HEK293T (cell line): ENCODE results near the gene CNOT2.

Experiments
- CTCF ChIA-PET: fragments of 350-600 bp; formaldehyde crosslinking; extraction: SDS; loops from one replicate; lab custom pipeline; 2021; ENCODE audit warnings: antibody characterized with exemption, inconsistent platforms; lab: Yijun Ruan, JAX
- POLR2A ChIA-PET: fragments of 350-600 bp; formaldehyde crosslinking; extraction: SDS; loops from one replicate; lab custom pipeline; 2020; ENCODE audit warnings: antibody characterized with exemption, inconsistent platforms; lab: Yijun Ruan, JAX
- DNase-seq: peaks from one replicate; pipeline ENCODE4 v3.0.0; 2012; ENCODE audit warnings: mixed read lengths; ENCODE audit errors: extremely low spot score
- ARNT ChIP-seq: fragments of 450-650 bp; IDR thresholded peaks from 2 replicates; pipeline ENCODE4 v1.6.1; 2017; ENCODE audit warnings: mild to moderate bottlenecking
- BHLHE40 ChIP-seq: fragments of 450-650 bp; IDR thresholded peaks from 2 replicates; pipeline ENCODE4 v1.6.1; 2016; ENCODE audit warnings: mild to moderate bottlenecking, moderate library complexity, borderline replicate concordance
- CTBP1 ChIP-seq: fragments of 450-650 bp; IDR thresholded peaks from 2 replicates; pipeline ENCODE4 v1.6.1; 2016; ENCODE audit warnings: borderline replicate concordance
- ELF4 ChIP-seq: fragments of 450-650 bp; IDR thresholded peaks from 2 replicates; pipeline ENCODE4 v1.6.1; 2017; ENCODE audit warnings: antibody characterized with exemption
- FOXA1 ChIP-seq: fragments of 450-650 bp; IDR thresholded peaks from 2 replicates; pipeline ENCODE4 v1.6.1; 2016; ENCODE audit warnings: mild to moderate bottlenecking
- FOXK2 ChIP-seq: fragments of 450-650 bp; IDR thresholded peaks from 2 replicates; pipeline ENCODE4 v1.6.1; 2016; ENCODE audit warnings: mild to moderate bottlenecking
- FOXM1 ChIP-seq: fragments of 450-650 bp; IDR thresholded peaks from 2 replicates; pipeline ENCODE4 v1.6.1; 2017; ENCODE audit warnings: mild to moderate bottlenecking, borderline replicate concordance
- HDGF ChIP-seq: fragments of 450-650 bp; IDR thresholded peaks from 2 replicates; pipeline ENCODE4 v1.6.1; 2017; ENCODE audit warnings: antibody characterized with exemption, borderline replicate concordance
- L3MBTL2 ChIP-seq: fragments of 450-650 bp; conservative IDR thresholded peaks from 2 replicates; pipeline ENCODE4 v1.6.1; 2016; ENCODE audit warnings: mild to moderate bottlenecking
- LEF1 ChIP-seq: fragments of 450-650 bp; IDR thresholded peaks from 2 replicates; pipeline ENCODE4 v1.6.1; 2017; ENCODE audit warnings: mild to moderate bottlenecking, borderline replicate concordance
- NFRKB ChIP-seq: fragments of 450-650 bp; IDR thresholded peaks from 2 replicates; pipeline ENCODE4 v1.6.1; 2016; ENCODE audit warnings: mild to moderate bottlenecking, moderate library complexity
- PKNOX1 ChIP-seq: fragments of 450-650 bp; IDR thresholded peaks from 2 replicates; pipeline ENCODE4 v1.6.1; 2016
- SP1 ChIP-seq: fragments of 450-650 bp; IDR thresholded peaks from 2 replicates; pipeline ENCODE4 v1.6.1; 2017
- SUZ12 ChIP-seq: fragments of 450-650 bp; IDR thresholded peaks from 2 replicates; pipeline ENCODE4 v1.6.1; 2016; ENCODE audit warnings: mild to moderate bottlenecking
- TARDBP ChIP-seq: fragments of 450-650 bp; IDR thresholded peaks from 2 replicates; pipeline ENCODE4 v1.6.1; 2016
- ZNF384 ChIP-seq: fragments of 450-650 bp; IDR thresholded peaks from 2 replicates; pipeline ENCODE4 v1.6.1; 2016

Gene CNOT2

GRCh38 chr12:70254846-70255245, 11.6 kb downstream of the CNOT2 start:
- TF ChIP-seq FOXM1 (no peak), TARDBP (no peak), CTBP1 (no peak), ARNT (no peak), ZNF384 (no peak), NFRKB (no peak), ELF4 (no peak), HDGF (no peak), BHLHE40 (no peak), SUZ12 (no peak), FOXA1 (no peak), FOXK2 (no peak), SP1 (no peak), L3MBTL2 (no peak), PKNOX1 (no peak), LEF1 (no peak)
- POLR2A ChIA-PET: no interaction called here
- no peak for DNase-seq
- CTCF ChIA-PET: no interaction called here

- DNase-seq: no peak
- POLR2A ChIA-PET: no interaction called here
- no peak for TF ChIP-seq FOXA1
- no peak for TF ChIP-seq HDGF
- TF ChIP-seq ELF4: no peak
- TF ChIP-seq FOXM1: no peak
- no peak for TF ChIP-seq NFRKB
Observed at GRCh38 chr12:70255311-70255710, 12.1 kb downstream of the CNOT2 start.

GRCh38 chr12:70258605-70259403, 15.6 kb downstream of the CNOT2 start:
- no peak for DNase-seq
- ChIA-PET POLR2A (no interaction called here), CTCF (no interaction called here)
- TF ChIP-seq ARNT (no peak), HDGF (no peak), ELF4 (no peak), FOXM1 (no peak), L3MBTL2 (no peak), NFRKB (no peak), FOXA1 (no peak), SUZ12 (no peak), LEF1 (no peak), ZNF384 (no peak), FOXK2 (no peak), TARDBP (no peak), SP1 (no peak), CTBP1 (no peak), BHLHE40 (no peak), PKNOX1 (no peak)

More at GRCh38 chr12:70255311-70255710, 12.1 kb downstream of the CNOT2 start:
- CTCF ChIA-PET: no interaction called here

GRCh38 chr12:70260646-70261045, 17.4 kb downstream of the CNOT2 start:
- no peak for TF ChIP-seq NFRKB
- no peak for TF ChIP-seq CTBP1
- no peak for TF ChIP-seq LEF1
- no peak for TF ChIP-seq FOXK2
- no peak for TF ChIP-seq HDGF
- no peak for TF ChIP-seq FOXM1
- TF ChIP-seq PKNOX1: no peak
- TF ChIP-seq SUZ12: no peak
- TF ChIP-seq ARNT: no peak

GRCh38 chr12:70264067-70264867, 21.0 kb downstream of the CNOT2 start:
- ChIA-PET CTCF (no interaction called here), POLR2A (no interaction called here)
- no peak for DNase-seq
- TF ChIP-seq HDGF: no peak
- TF ChIP-seq NFRKB: no peak
- TF ChIP-seq L3MBTL2: no peak
- no peak for TF ChIP-seq FOXK2

More at GRCh38 chr12:70260646-70261045, 17.4 kb downstream of the CNOT2 start:
- CTCF ChIA-PET: no interaction called here
- DNase-seq: no peak
- POLR2A ChIA-PET: no interaction called here

GRCh38 chr12:70265132-70265531, 21.9 kb downstream of the CNOT2 start:
- TF ChIP-seq SP1 (no peak), TARDBP (no peak), ELF4 (no peak), LEF1 (no peak), FOXA1 (no peak), HDGF (no peak), SUZ12 (no peak), CTBP1 (no peak), PKNOX1 (no peak), BHLHE40 (no peak), FOXM1 (no peak), ARNT (no peak), L3MBTL2 (no peak), NFRKB (no peak), FOXK2 (no peak), ZNF384 (no peak)
- ChIA-PET CTCF (no interaction called here), POLR2A (no interaction called here)
- no peak for DNase-seq
